ENCODE data around the gene SERPINF2. TPM values are rescaled to one million over a fixed set of nuclear protein-coding genes. Genes with fewer than 3 reads are reported as not detected.
"Not testable (repeated sequence)": the region's sequence is repeated elsewhere in the genome, so short reads cannot be mapped to it uniquely, and the experiment has no call there.

SERPINF2 gene
- total and polyA plus RNA-seq, 2 experiments from 2014 or later = 0.66 to 1.2 TPM

DNA sequence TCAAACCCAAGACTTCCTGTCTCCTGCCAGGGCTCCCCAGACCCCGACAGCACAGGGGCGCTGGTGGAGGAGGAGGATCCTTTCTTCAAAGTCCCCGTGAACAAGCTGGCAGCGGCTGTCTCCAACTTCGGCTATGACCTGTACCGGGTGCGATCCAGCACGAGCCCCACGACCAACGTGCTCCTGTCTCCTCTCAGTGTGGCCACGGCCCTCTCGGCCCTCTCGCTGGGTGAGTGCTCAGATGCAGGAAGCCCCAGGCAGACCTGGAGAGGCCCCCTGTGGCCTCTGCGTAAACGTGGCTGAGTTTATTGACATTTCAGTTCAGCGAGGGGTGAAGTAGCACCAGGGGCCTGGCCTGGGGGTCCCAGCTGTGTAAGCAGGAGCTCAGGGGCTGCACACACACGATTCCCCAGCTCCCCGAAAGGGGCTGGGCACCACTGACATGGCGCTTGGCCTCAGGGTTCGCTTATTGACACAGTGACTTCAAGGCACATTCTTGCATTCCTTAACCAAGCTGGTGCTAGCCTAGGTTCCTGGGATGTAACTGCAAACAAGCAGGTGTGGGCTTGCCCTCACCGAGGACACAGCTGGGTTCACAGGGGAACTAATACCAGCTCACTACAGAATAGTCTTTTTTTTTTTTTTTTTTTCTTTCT, 27.3 kb downstream of the SERPINF2 start:
- H3K36me3 ChIP-seq (ENCODE audit: insufficient read depth) = no peaks in the 10 kb centered on the region
- ATAC-seq (peak; percentile 85), DNase-seq (ENCODE audit: low spot score) (peak; percentile 91)
- H3K4me3 ChIP-seq = peak overlapping the region; percentile 41
- H2AFZ ChIP-seq = peak overlapping the region; percentile 35
- H3K27me3 Mint-ChIP-seq (ENCODE audit: insufficient read depth, low read depth, poor library complexity) = peaks cover 10% of the 10 kb centered on the region
- H3F3A ChIP-seq (replicated peaks; ENCODE audit: low read depth) = peaks cover 11% of the 10 kb centered on the region; the same call in 1 of the 2 replicates
- H3K4me1 Mint-ChIP-seq = peaks cover 14% of the 10 kb centered on the region
- H3K27ac Mint-ChIP-seq = peak overlapping the region; percentile 77; the same call in 1 of the 2 replicates
- H3K79me2 ChIP-seq (replicated peaks; ENCODE audit: insufficient read depth) = no peaks in the 10 kb centered on the region
- no peaks in the 10 kb centered on the region for H3K9me3 Mint-ChIP-seq
- peak overlapping the region; percentile 67 for H3K4me2 ChIP-seq
- peaks cover 12% of the 10 kb centered on the region for H3K4me1 ChIP-seq (ENCODE audit: insufficient read depth)
- TF ChIP-seq NANOG (IDR thresholded peaks at IDR 0.05; ENCODE audit: borderline replicate concordance) (0 out of 2 replicates have a peak, but pooled peaks have one; percentile 12), EZH2phosphoT487 (IDR thresholded peaks at IDR 0.05; ENCODE audit: unreplicated experiment) (no peak), POLR2AphosphoS5 (IDR thresholded peaks at IDR 0.05; ENCODE audit: low read depth) (no peak)
- no peaks in the 10 kb centered on the region; the same call in 1 of the 2 replicates for H4K20me1 ChIP-seq (replicated peaks; ENCODE audit: insufficient read depth)
- H3K27ac ChIP-seq (ENCODE audit: low read depth) = peak overlapping the region; percentile 85
- no peaks in the 10 kb centered on the region for H3K9me2 ChIP-seq (ENCODE audit: insufficient read depth)
- H3K27me3 ChIP-seq (ENCODE audit: insufficient read depth) = no peaks in the 10 kb centered on the region
- H3K36me3 Mint-ChIP-seq (ENCODE audit: low read depth) = peaks cover 20% of the 10 kb centered on the region; the same call in 2 of the 3 replicates
- no peak overlapping the region for H3K4me3 Mint-ChIP-seq

DNA sequence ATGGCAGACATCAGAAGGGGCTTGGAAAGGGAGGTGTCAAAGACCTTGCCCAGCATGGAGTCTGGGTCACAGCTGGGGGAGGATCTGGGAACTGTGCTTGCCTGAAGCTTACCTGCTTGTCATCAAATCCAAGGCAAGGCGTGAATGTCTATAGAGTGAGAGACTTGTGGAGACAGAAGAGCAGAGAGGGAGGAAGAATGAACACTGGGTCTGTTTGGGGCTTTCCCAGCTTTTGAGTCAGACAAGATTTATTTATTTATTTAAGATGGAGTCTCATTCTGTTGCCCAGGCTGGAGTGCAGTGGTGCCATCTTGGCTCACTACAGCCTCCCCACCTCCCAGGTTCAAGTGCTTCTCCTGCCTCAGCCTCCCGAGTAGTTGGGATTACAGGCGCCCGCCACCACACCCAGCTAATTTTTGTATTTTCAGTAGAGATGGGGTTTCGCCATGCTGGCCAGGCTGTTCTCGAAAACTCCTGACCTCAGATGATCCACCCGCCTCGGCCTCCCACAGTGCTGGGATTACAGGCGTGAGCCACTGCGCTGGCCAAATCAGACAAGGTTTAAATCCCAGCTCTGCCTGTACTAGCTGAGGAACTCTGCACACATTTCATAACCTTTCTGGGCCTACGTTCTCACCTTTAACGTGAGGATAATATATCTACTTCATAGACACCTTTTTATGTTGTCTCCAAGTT, 30.5 kb downstream of the SERPINF2 start:
- Histone ChIP-seq H3K4me1 (ENCODE audit: insufficient read depth) (peaks cover 12% of the 10 kb centered on the region; the same call in 1 of the 2 replicates), H3K36me3 (ENCODE audit: insufficient read depth) (peaks cover 11% of the 10 kb centered on the region; the same call in 1 of the 2 replicates)
- Mint-ChIP-seq H3K4me1 (peaks cover 14% of the 10 kb centered on the region), H3K36me3 (ENCODE audit: low read depth) (peaks cover 34% of the 10 kb centered on the region), H3K27me3 (ENCODE audit: insufficient read depth, low read depth, poor library complexity) (peaks cover 13% of the 10 kb centered on the region)
- not testable (repeated sequence) for H3K9me3 Mint-ChIP-seq; H3K27ac Mint-ChIP-seq; DNase-seq (ENCODE audit: low spot score); ATAC-seq; H3K27ac ChIP-seq (ENCODE audit: low read depth); H3F3A ChIP-seq (replicated peaks; ENCODE audit: low read depth); H3K4me3 ChIP-seq; H4K20me1 ChIP-seq (replicated peaks; ENCODE audit: insufficient read depth); H3K4me3 Mint-ChIP-seq; H3K9me2 ChIP-seq (ENCODE audit: insufficient read depth); H3K4me2 ChIP-seq; H3K27me3 ChIP-seq (ENCODE audit: insufficient read depth); H2AFZ ChIP-seq; H3K79me2 ChIP-seq (replicated peaks; ENCODE audit: insufficient read depth)

DNA sequence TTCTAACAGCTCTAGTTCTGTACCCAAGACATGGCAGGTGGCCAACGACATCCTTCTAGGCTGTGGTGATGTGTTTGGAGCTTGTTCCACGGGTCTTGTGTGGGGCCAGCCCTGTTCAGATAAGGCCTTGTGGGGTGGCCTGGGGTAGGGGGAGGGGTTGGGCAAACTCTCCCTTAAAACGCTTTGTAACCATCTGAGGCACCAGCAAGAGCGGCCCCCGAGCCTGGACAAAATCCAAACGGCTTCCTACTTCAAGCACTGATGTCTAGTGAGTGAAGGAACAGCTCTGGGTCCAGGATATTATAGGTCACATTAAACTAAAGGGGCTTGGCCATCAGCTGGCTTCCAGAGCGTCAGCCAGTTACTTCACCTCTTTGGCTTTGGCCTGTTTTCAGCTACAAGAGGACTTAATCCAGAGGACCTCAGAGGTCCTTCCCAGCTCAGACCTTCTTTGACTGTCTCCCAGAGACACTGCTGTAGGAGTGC, 31.1 kb downstream of the SERPINF2 start:
- Mint-ChIP-seq H3K9me3 (no peaks in the 10 kb centered on the region), H3K27me3 (ENCODE audit: insufficient read depth, low read depth, poor library complexity) (peaks cover 14% of the 10 kb centered on the region), H3K27ac (no peak overlapping the region), H3K36me3 (ENCODE audit: low read depth) (peaks cover 40% of the 10 kb centered on the region), H3K4me3 (no peak overlapping the region), H3K4me1 (peaks cover 14% of the 10 kb centered on the region)
- no peak for DNase-seq (ENCODE audit: low spot score)
- H3K27ac ChIP-seq (ENCODE audit: low read depth) = no peak overlapping the region
- H3K36me3 ChIP-seq (ENCODE audit: insufficient read depth) = peaks cover 14% of the 10 kb centered on the region; the same call in 1 of the 2 replicates
- peaks cover 12% of the 10 kb centered on the region; the same call in 1 of the 2 replicates for H3K4me1 ChIP-seq (ENCODE audit: insufficient read depth)
- H4K20me1 ChIP-seq (replicated peaks; ENCODE audit: insufficient read depth) = no peaks in the 10 kb centered on the region; the same call in 1 of the 2 replicates
- no peaks in the 10 kb centered on the region for H3K9me2 ChIP-seq (ENCODE audit: insufficient read depth)
- no peak overlapping the region for H3K4me3 ChIP-seq
- H3K27me3 ChIP-seq (ENCODE audit: insufficient read depth) = no peaks in the 10 kb centered on the region
- no peak overlapping the region for H3K4me2 ChIP-seq
- no peaks in the 10 kb centered on the region for H3K79me2 ChIP-seq (replicated peaks; ENCODE audit: insufficient read depth)
- TF ChIP-seq JUNB (IDR thresholded peaks at IDR 0.05; ENCODE audit: unreplicated experiment) = no peak
- TF ChIP-seq, protein P1, sequence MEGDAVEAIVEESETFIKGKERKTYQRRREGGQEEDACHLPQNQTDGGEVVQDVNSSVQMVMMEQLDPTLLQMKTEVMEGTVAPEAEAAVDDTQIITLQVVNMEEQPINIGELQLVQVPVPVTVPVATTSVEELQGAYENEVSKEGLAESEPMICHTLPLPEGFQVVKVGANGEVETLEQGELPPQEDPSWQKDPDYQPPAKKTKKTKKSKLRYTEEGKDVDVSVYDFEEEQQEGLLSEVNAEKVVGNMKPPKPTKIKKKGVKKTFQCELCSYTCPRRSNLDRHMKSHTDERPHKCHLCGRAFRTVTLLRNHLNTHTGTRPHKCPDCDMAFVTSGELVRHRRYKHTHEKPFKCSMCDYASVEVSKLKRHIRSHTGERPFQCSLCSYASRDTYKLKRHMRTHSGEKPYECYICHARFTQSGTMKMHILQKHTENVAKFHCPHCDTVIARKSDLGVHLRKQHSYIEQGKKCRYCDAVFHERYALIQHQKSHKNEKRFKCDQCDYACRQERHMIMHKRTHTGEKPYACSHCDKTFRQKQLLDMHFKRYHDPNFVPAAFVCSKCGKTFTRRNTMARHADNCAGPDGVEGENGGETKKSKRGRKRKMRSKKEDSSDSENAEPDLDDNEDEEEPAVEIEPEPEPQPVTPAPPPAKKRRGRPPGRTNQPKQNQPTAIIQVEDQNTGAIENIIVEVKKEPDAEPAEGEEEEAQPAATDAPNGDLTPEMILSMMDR (conservative IDR thresholded peaks at IDR 0.05; ENCODE audit: low read depth in 2 of 2) = no peak
- no peak overlapping the region for H2AFZ ChIP-seq
- H3F3A ChIP-seq (replicated peaks; ENCODE audit: low read depth) = peaks cover 8% of the 10 kb centered on the region; the same call in 1 of the 2 replicates
- ATAC-seq = no peak

All from GM23338 (cell line).